Pancreas (tissue), 10 donors: ENCODE results near the gene HADHB. TPM values are rescaled to one million over a fixed set of nuclear protein-coding genes. Genes with fewer than 3 reads are reported as not detected.

Experiments
- ATAC-seq, 4 donors: fragments of 200-7000 bp; cut with Tn5 transposase; one replicate each; pipeline versions ENCODE4 v1.8.0 to v1.9.1; 2020; ENCODE audit warnings: mild to moderate bottlenecking in 4 of 4, moderate library complexity in 4 of 4
- DNase-seq, 6 donors: peaks; one replicate each; pipeline ENCODE4 v3.0.0-alpha.2; 2020
- FAIRE-seq: peaks from 2 replicates; lab custom pipeline; 2012; peaks lifted over from hg19 to GRCh38; lab: Jason Lieb, UNC
- H3K27ac ChIP-seq, 4 donors: fragments of 200-600 bp; sonication (generic); 1 replicate in 3 of 4; 2 replicates in 1 of 4; pipeline versions ENCODE4 v1.5.0 to v1.8.0; 2020
- H3K27me3 ChIP-seq, 4 donors: fragments of 200-600 bp; one replicate each; pipeline ENCODE4 v1.8.0; 2021
- H3K36me3 ChIP-seq, 3 donors: fragments of 200-600 bp; sonication (generic) in 1 of 3; one replicate each; pipeline versions ENCODE4 v1.5.0 to v1.8.0; 2020 to 2021
- H3K4me1 ChIP-seq, 3 donors: fragments of 200-600 bp; one replicate each; pipeline ENCODE4 v1.8.0; 2021
- H3K4me3 ChIP-seq, 4 donors: fragments of 200-600 bp; sonication (generic) in 2 of 4; one replicate each; pipeline versions ENCODE4 v1.5.0 to v1.8.0; 2020 to 2021
- H3K9me3 ChIP-seq, 4 donors: fragments of 200-600 bp; one replicate each; pipeline ENCODE4 v1.8.0; 2021
- CTCF ChIP-seq, 4 donors: fragments of 200-600 bp; sonication (generic) in 3 of 4; IDR thresholded peaks; one replicate each; pipeline versions ENCODE4 v1.5.0 to v1.8.0; 2021; ENCODE audit warnings: antibody characterized with exemption in 4 of 4
- WGBS, 2 donors: extraction: QIAGEN DNeasy Blood & Tissue Kit; methylation state at CpG; one replicate each; pipeline ENCODE4 v1.1.7; 2013; 5-methylcytosine and 5-hydroxymethylcytosine counted together
- intact Hi-C, 3 donors: fragments of 100-400 bp; cut with DNase I; formaldehyde crosslinking; loops; one replicate each; pipeline versions ENCODE4 v1.11.1 to v1.14.2; 2022
- polyA plus RNA-seq, 2 donors: library from polyadenylated mRNA; stranded (reverse); fragments of 200-250 nt; gene quantifications; one replicate each; pipeline ENCODE4 v1.2.3, GENCODE V29; 2013
- total RNA-seq, 6 donors: library from RNA; stranded (reverse); fragmentation: NEBNext Ultra II Directional in 4 of 6; extraction: Animal tissue kit (Norgen Biotek cat#: 25700) in 4 of 6; gene quantifications; one replicate each; pipeline versions ENCODE4 v1.2.1 to v1.2.4, GENCODE V29; 2021 to 2023
- donor health status: healthy with polysubstance abuse.
- donor health status: DM: no; HTN: no; CAD: no; lungs with moderate emphysema.
- donor health status: DM: no; HTN: no; CAD: no.
- donor health status: control.
- donor health status: control.
- donor health status: Bipolar disorder and iron deficiency.
- donor health status: DM: yes; HTN: yes; CAD: no.
- donor health status: DM: no; HTN: no; CAD: no.
- donor health status: DM: no; HTN: no; CAD: no.
- donor health status: DM: yes; HTN: yes; CAD: no.

Gene HADHB
- total and polyA plus RNA-seq, 8 donors: 36.3 to 76.8 (median 60.2) TPM

- DNase-seq (no peak), FAIRE-seq (no peak), ATAC-seq (no peak)
- no peaks in the 10 kb centered on the region for H3K27me3 ChIP-seq
- H3K27ac ChIP-seq: no peak overlapping the region
- no peaks in the 10 kb centered on the region for H3K9me3 ChIP-seq
- no peak overlapping the region for H3K4me3 ChIP-seq
- TF ChIP-seq CTCF (IDR thresholded peaks at IDR 0.05): no peak
- H3K36me3 ChIP-seq: peaks cover 10 to 73% (median 26%) of the 10 kb centered on the region in 3 donors
- intact Hi-C loops: loop anchor here in 2 of 3 donors (10.0 kb wide), 1 partner anchor 94 kb away; no protein-coding TSS in a partner anchor
- 93 to 100% methylated on average over 2 of the region's 2 CpGs for WGBS, 2 donors
- H3K4me1 ChIP-seq: no peaks in the 10 kb centered on the region
Measured at GRCh38 chr2:26230806-26231205, 13.9 kb upstream of the HADHB start.

GRCh38 chr2:26235089-26235488, 9.7 kb upstream of the HADHB start:
- WGBS, 2 donors: 90 to 95% methylated on average over 9 of the region's 9 CpGs
- DNase-seq: no peak

DNA sequence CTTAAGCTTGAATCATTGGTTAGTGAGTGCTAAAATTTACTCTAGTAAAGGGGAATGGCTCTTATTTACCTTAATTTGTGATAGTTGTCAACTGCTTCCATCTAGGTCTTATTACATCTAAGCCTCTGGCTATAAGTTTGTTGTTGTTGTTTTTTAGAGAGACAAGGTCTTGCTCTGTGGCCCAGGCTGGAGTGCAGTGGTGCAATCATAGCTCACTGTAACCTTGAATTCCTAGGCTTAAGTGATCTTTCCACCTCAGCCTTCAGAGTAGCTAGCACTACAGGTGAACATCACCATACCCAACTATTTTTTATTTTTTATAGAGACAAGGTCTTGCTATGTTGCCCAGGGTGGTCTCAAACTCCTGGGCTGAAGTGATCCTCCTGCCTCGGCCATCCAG, 6.9 kb upstream of the HADHB start:
- WGBS, 2 donors: 75 to 80% methylated on average over 1 of the region's 1 CpG
- intact Hi-C loops: loop anchor here in 2 of 3 donors (10.0 kb wide), 1 partner anchor 87 kb away; no protein-coding TSS in a partner anchor
- ATAC-seq: no peak

More at GRCh38 chr2:26235089-26235488, 9.7 kb upstream of the HADHB start:
- Histone ChIP-seq H3K36me3 (peaks cover 6 to 58% (median 37%) of the 10 kb centered on the region in 3 donors), H3K9me3 (no peaks in the 10 kb centered on the region), H3K4me3 (no peak overlapping the region), H3K27me3 (no peaks in the 10 kb centered on the region), H3K27ac (no peak overlapping the region), H3K4me1 (peaks cover 10 to 23% (median 16%) of the 10 kb centered on the region in 3 donors)
- TF ChIP-seq CTCF (IDR thresholded peaks at IDR 0.05): no peak
- intact Hi-C loops: loop anchor here in 2 of 3 donors (10.0 kb wide), 1 partner anchor 90 kb away; no protein-coding TSS in a partner anchor
- ATAC-seq (peak in 3 of 4 donors; percentile 33 to 45 (median 42)), FAIRE-seq (no peak)

GRCh38 chr2:26238311-26238958, 6.3 kb upstream of the HADHB start:
- ATAC-seq: peak in 1 of 4 donors; percentile 29
- Histone ChIP-seq H3K4me1 (peaks cover 30 to 45% (median 34%) of the 10 kb centered on the region in 3 donors), H3K4me3 (no peak overlapping the region), H3K27ac (peak overlapping the region in 1 of 4 donors; percentile 31), H3K27me3 (no peaks in the 10 kb centered on the region), H3K36me3 (peaks cover 0 to 28% (median 18%) of the 10 kb centered on the region in 3 donors), H3K9me3 (no peaks in the 10 kb centered on the region)
- FAIRE-seq: no peak
- no peak for TF ChIP-seq CTCF (IDR thresholded peaks at IDR 0.05)
- intact Hi-C loops: loop anchor here in 2 of 3 donors (10.0 kb wide), 1 partner anchor 86 kb away; no protein-coding TSS in a partner anchor
- WGBS, 2 donors: 60 to 61% methylated on average over 4 of the region's 4 CpGs
- no peak for DNase-seq

More for the DNA sequence above, 6.9 kb upstream of the HADHB start:
- peak overlapping the region in 1 of 4 donors; percentile 31 for H3K27ac ChIP-seq
- H3K4me3 ChIP-seq: no peak overlapping the region
- peaks cover 0 to 34% (median 24%) of the 10 kb centered on the region in 3 donors for H3K36me3 ChIP-seq
- H3K27me3 ChIP-seq: no peaks in the 10 kb centered on the region
- TF ChIP-seq CTCF (IDR thresholded peaks at IDR 0.05): no peak
- H3K9me3 ChIP-seq: no peaks in the 10 kb centered on the region
- FAIRE-seq (no peak), DNase-seq (no peak)
- peaks cover 30 to 42% (median 34%) of the 10 kb centered on the region in 3 donors for H3K4me1 ChIP-seq
